Epithelial cell of esophagus (primary cell): ENCODE measurements around the gene PRRC2C.

ENCODE experiments used
- DNase-seq: peaks from one replicate; pipeline ENCODE4 v3.0.0; 2010; ENCODE audit warnings: low read depth
- H3K4me3 ChIP-seq: 2 replicates; pipeline ENCODE4 v1.5.1; 2011; ENCODE audit warnings: mild to moderate bottlenecking, low read length, control low read depth
- TF ChIP-seq, protein P1 (sequence below): IDR thresholded peaks from 2 replicates; pipeline ENCODE4 v1.5.1; 2011; ENCODE audit warnings: low read depth, mild to moderate bottlenecking, low read length, control low read depth, inconsistent platforms; ENCODE audit not compliant: insufficient read depth; ENCODE audit errors: missing control alignments

Gene PRRC2C

DNA sequence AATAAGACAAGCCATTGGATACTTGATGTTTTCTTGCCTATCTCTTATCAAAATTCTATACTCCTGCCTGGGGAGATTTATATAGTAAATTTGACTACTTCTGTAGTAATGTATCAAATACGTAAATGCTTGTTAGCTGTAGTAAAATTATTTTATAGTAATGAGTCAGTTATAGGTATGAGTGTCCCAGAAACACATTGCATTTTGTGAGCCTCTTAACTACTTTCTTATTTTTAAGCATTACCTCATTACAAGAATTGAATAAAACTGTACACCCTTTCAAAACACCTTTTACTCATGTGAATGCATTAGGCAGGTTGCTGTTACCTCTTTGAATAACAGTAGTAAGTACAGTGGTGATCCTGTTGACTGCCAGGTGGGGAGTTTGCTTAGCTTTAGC, 28.4 kb downstream of the PRRC2C start:
- H3K4me3 ChIP-seq = no peak overlapping the region
- no peak for DNase-seq
- TF ChIP-seq, protein P1, sequence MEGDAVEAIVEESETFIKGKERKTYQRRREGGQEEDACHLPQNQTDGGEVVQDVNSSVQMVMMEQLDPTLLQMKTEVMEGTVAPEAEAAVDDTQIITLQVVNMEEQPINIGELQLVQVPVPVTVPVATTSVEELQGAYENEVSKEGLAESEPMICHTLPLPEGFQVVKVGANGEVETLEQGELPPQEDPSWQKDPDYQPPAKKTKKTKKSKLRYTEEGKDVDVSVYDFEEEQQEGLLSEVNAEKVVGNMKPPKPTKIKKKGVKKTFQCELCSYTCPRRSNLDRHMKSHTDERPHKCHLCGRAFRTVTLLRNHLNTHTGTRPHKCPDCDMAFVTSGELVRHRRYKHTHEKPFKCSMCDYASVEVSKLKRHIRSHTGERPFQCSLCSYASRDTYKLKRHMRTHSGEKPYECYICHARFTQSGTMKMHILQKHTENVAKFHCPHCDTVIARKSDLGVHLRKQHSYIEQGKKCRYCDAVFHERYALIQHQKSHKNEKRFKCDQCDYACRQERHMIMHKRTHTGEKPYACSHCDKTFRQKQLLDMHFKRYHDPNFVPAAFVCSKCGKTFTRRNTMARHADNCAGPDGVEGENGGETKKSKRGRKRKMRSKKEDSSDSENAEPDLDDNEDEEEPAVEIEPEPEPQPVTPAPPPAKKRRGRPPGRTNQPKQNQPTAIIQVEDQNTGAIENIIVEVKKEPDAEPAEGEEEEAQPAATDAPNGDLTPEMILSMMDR = no peak

DNA sequence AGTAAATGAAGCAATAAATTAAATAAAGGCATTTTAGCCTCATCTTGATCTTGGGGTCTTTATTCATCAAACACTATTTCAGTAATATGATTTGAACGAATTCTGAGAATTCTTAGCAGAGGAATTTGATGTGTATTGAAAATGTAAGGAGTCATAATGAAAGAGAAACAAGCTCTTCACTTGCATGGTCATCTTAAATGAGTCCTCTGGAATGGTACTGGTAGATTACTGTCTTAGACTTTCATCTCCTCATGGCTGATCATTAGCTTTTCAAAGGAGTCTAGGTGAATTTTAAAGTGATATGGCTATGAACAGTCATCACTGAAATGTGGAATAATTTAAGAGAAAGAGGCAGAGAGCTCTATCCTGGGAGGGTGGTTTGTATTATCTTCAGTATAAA, 30.0 kb downstream of the PRRC2C start:
- TF ChIP-seq, protein P1 = no peak
- H3K4me3 ChIP-seq = no peak overlapping the region
- DNase-seq = no peak

DNA sequence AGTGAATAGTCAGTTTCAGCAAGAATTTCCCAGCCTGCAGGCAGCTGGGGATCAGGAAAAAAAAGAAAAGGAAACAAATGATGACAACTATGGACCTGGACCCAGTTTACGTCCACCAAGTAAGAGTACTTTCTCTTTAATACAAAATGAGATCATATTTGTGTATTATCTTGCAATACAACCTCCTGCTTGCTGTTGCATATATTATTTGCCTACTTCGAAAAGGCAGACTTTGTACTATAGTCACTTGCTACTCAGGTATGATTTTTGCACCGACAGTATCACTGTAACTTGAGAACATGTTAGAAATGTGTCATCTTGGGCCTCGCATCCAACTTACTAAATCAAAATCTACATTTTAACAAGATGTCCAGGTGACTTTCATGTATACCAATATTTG, 30.4 kb downstream of the PRRC2C start:
- no peak for DNase-seq
- TF ChIP-seq, protein P1 = no peak
- no peak overlapping the region for H3K4me3 ChIP-seq

DNA sequence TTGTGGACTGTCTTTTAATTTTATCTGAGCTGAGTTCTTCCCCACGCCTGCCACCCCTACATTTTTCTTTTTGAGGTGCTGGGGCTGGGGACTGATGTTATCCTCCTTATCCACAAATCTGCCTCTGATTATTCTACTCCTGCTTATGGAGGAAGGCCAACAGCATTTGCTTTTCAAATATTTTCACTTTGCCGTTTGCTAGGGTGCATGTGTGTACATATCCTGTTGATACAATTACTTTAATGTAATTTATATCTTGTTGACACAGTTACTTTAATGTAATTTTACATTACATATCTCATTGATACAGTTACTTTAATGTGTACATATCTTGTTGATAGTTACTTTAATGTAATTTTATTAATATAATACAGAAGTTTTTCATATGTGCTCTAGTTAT, 36.2 kb downstream of the PRRC2C start:
- DNase-seq = no peak
- no peak overlapping the region for H3K4me3 ChIP-seq
- TF ChIP-seq, protein P1 = no peak

DNA sequence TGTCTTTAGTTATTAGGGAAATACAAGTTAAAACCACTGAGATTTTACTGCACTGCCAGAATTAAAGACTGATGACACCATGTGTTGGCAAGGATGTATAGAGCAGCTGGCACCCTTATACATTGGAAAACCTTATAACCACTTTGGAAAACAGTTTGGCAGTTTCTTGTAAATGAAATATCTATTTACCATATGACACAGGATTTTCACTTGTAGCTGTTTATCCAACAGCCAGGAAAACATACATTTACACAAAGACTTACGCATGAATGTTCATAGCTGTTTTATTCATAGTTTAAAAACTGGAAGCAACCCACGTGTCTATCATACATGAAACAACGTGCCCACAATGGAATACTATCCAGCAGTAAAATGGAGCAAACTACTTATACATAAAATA, 45.3 kb downstream of the PRRC2C start:
- H3K4me3 ChIP-seq = no peak overlapping the region
- TF ChIP-seq, protein P1 = no peak
- no peak for DNase-seq

DNA sequence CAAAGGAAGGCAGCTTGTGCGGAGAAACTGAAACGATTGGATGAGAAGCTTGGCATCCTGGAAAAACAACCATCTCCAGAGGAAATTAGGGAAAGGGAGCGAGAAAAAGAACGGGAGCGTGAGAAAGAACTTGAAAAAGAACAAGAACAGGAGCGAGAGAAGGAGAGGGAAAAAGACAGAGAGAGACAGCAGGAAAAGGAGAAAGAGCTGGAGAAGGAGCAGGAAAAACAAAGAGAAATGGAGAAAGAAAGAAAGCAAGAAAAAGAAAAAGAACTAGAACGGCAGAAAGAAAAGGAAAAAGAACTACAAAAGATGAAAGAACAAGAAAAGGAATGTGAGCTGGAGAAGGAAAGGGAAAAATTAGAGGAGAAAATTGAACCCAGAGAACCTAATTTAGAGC, 47.2 kb downstream of the PRRC2C start:
- no peak overlapping the region for H3K4me3 ChIP-seq
- DNase-seq = no peak
- TF ChIP-seq, protein P1 = no peak

DNA sequence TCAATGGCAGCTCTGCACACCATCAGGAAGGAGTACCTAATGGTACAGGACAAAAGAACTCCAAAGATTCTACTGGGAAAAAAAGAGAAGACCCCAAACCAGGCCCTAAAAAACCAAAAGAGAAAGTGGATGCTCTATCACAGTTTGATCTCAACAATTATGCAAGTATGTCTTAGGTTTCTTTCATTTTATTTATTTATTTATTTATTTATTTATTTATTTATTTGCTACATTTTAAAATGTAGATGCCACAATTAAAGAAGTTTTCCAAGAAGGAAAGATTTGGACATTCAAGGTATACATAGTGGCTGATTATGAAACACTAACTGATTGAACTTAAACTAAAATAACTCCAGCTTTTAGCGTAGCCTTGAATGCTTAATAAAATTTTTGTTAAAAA, 60.2 kb downstream of the PRRC2C start:
- H3K4me3 ChIP-seq = no peak overlapping the region
- DNase-seq = no peak
- TF ChIP-seq, protein P1 = no peak
